WTC11 (cell line): ENCODE measurements around the gene BICD1. TPM values are rescaled to one million over a fixed set of nuclear protein-coding genes. Genes with fewer than 3 reads are reported as not detected.
"Not testable (repeated sequence)": the region's sequence is repeated elsewhere in the genome, so short reads cannot be mapped to it uniquely, and the experiment has no call there.

Experiments
- ATAC-seq: fragments of 200-7000 bp; cut with Tn5 transposase; 2 replicates; pipeline ENCODE4 v1.10.0; 2021; ENCODE audit warnings: mild to moderate bottlenecking, moderate library complexity
- CTCF ChIA-PET: fragments of 300-600 bp; sonication (Branson Sonifier 250); formaldehyde crosslinking; loops from one replicate; lab custom pipeline; 2021; ENCODE audit warnings: antibody characterized with exemption; lab: Charles Lee
- POLR2A ChIA-PET: fragments of 350-600 bp; sonication (Branson Sonifier 250); formaldehyde crosslinking; loops from one replicate; lab custom pipeline; 2021; ENCODE audit warnings: antibody characterized with exemption; lab: Charles Lee
- DNase-seq: peaks from one replicate; pipeline ENCODE4 v3.0.0; 2021; ENCODE audit warnings: low spot score
- H3K27ac Mint-ChIP-seq: 2 replicates; pipeline ENCODE4 v1.8.0; 2021; ENCODE audit warnings: mixed read lengths
- H3K27me3 Mint-ChIP-seq: 2 replicates; pipeline ENCODE4 v1.8.0; 2021; ENCODE audit warnings: low read depth, mild to moderate bottlenecking, moderate library complexity, mixed read lengths
- H3K36me3 Mint-ChIP-seq: 2 replicates; pipeline ENCODE4 v1.8.0; 2021; ENCODE audit warnings: mixed read lengths
- H3K4me1 Mint-ChIP-seq: 2 replicates; pipeline ENCODE4 v1.8.0; 2022; ENCODE audit warnings: mixed read lengths
- H3K4me3 Mint-ChIP-seq: 2 replicates; pipeline ENCODE4 v1.8.0; 2021; ENCODE audit warnings: mild to moderate bottlenecking, moderate library complexity, mixed read lengths
- H3K9me3 Mint-ChIP-seq: 2 replicates; pipeline ENCODE4 v1.8.0; 2021; ENCODE audit warnings: mixed read lengths
- FOXP1 ChIP-seq: sonication (generic); formaldehyde crosslinking; IDR thresholded peaks from 2 replicates; pipeline ENCODE4 v1.8.0; 2022; ENCODE audit warnings: missing genetic modification reagents, mild to moderate bottlenecking, moderate library complexity, borderline replicate concordance
- GRHL2 ChIP-seq: fragments of 250-450 bp; sonication (Bioruptor Pico); IDR thresholded peaks from 2 replicates; pipeline ENCODE4 v1.8.0; 2022; ENCODE audit warnings: mild to moderate bottlenecking, moderate library complexity; ENCODE audit not compliant: insufficient replicate concordance, severe bottlenecking
- NR3C1 ChIP-seq: sonication (generic); formaldehyde crosslinking; conservative IDR thresholded peaks from 2 replicates; pipeline ENCODE4 v1.8.1; 2023; ENCODE audit warnings: low read depth, mild to moderate bottlenecking, missing genetic modification reagents
- TCF7 ChIP-seq: sonication (generic); formaldehyde crosslinking; IDR thresholded peaks from 2 replicates; pipeline ENCODE4 v1.8.0; 2022; ENCODE audit warnings: mild to moderate bottlenecking, low read depth, missing genetic modification reagents, moderate library complexity
- ZNF317 ChIP-seq: sonication (generic); formaldehyde crosslinking; IDR thresholded peaks from 2 replicates; pipeline ENCODE4 v1.8.1; 2023; ENCODE audit warnings: low read depth, mild to moderate bottlenecking, moderate library complexity, missing genetic modification reagents, borderline replicate concordance
- ZNF423 ChIP-seq: fragments of 250-450 bp; sonication (Bioruptor Pico); IDR thresholded peaks from 2 replicates; pipeline ENCODE4 v2.1.2; 2022; ENCODE audit warnings: mild to moderate bottlenecking, moderate library complexity
- total RNA-seq: library from RNA; stranded (reverse); gene quantifications from 3 replicates; pipeline ENCODE4 v1.2.3, GENCODE V29; 2021
- TF ChIP-seq, protein P1 (sequence below): sonication (generic); formaldehyde crosslinking; IDR thresholded peaks from 2 replicates; pipeline ENCODE4 v1.8.1; 2022; ENCODE audit warnings: low read depth, mild to moderate bottlenecking, moderate library complexity, missing genetic modification reagents, borderline replicate concordance
- TF ChIP-seq, protein P2 (sequence below): sonication (generic); formaldehyde crosslinking; IDR thresholded peaks from 2 replicates; pipeline ENCODE4 v1.8.0; 2022; ENCODE audit warnings: mild to moderate bottlenecking, missing genetic modification reagents
- TF ChIP-seq, protein P3 (sequence below): sonication (generic); formaldehyde crosslinking; conservative IDR thresholded peaks from 2 replicates; pipeline ENCODE4 v1.8.1; 2023; ENCODE audit warnings: mild to moderate bottlenecking, low read depth, missing genetic modification reagents, moderate library complexity
- TF ChIP-seq, protein P4 (sequence below): sonication (generic); formaldehyde crosslinking; IDR thresholded peaks from 2 replicates; pipeline ENCODE4 v1.8.1; 2023; ENCODE audit warnings: mild to moderate bottlenecking, missing genetic modification reagents, moderate library complexity
- TF ChIP-seq, protein P5 (sequence below): sonication (generic); formaldehyde crosslinking; IDR thresholded peaks from 2 replicates; pipeline ENCODE4 v1.8.1; 2023; ENCODE audit warnings: mild to moderate bottlenecking, missing genetic modification reagents
- TF ChIP-seq, protein P6 (sequence below): sonication (generic); formaldehyde crosslinking; IDR thresholded peaks from 2 replicates; pipeline ENCODE4 v1.8.1; 2022; ENCODE audit warnings: missing genetic modification reagents, borderline replicate concordance
- TF ChIP-seq, protein P7 (sequence below): fragments of 250-450 bp; sonication (Bioruptor Pico); IDR thresholded peaks from 2 replicates; pipeline ENCODE4 v1.9.0; 2021; ENCODE audit warnings: mild to moderate bottlenecking, borderline replicate concordance

BICD1 gene
- total RNA-seq, 1 experiment from 2014 or later: 69.4 TPM

DNA sequence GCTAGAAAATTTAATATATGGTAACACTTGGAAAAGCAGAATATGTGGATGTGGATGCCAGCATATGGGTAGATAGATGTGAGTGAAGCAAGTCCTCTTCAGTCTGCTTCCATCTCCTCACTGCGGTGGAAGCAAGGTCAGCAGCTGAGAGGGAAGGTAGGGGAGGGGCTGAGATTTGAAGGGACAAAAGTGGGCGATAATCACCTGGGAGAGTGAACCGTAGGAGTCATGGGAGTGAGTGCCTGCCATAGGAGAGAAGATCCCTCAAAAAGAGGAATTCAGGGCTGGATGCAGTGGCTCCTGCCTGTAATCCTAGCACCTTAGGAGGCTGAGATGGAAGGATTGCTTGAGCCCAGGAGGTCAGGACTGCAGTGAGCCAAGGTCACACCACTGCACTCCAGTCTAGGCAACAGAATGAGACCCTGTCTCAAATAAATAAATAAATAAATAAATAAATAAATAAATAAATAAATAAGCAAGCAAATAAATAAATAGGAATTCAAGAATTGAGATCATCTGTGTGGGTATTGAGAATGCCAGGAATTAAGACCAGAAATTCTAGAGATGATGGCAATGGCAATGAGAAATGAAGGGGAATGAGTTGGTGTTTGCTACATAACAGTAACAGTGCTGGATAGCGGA is 123.4 kb downstream of the BICD1 start:
- H3K36me3 Mint-ChIP-seq: peaks cover 10% of the 10 kb centered on the region
- peak; percentile 22; the same call in 1 of the 2 replicates for ATAC-seq
- H3K4me1 Mint-ChIP-seq: peaks cover 3% of the 10 kb centered on the region
- CTCF ChIA-PET: no interaction called here
- H3K9me3 Mint-ChIP-seq: no peaks in the 10 kb centered on the region
- DNase-seq: no peak
- TF ChIP-seq ZNF423 (CRISPR knock-in tag) (no peak), ZNF317 (CRISPR knock-in tag) (0 out of 2 replicates have a peak, but pooled peaks have one; percentile 44)
- TF ChIP-seq, protein P1, sequence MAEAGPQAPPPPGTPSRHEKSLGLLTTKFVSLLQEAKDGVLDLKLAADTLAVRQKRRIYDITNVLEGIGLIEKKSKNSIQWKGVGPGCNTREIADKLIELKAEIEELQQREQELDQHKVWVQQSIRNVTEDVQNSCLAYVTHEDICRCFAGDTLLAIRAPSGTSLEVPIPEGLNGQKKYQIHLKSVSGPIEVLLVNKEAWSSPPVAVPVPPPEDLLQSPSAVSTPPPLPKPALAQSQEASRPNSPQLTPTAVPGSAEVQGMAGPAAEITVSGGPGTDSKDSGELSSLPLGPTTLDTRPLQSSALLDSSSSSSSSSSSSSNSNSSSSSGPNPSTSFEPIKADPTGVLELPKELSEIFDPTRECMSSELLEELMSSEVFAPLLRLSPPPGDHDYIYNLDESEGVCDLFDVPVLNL (CRISPR knock-in tag): no peak
- POLR2A ChIA-PET: no interaction called here
- H3K4me3 Mint-ChIP-seq: no peak overlapping the region
- H3K27ac Mint-ChIP-seq: no peak overlapping the region
- no peaks in the 10 kb centered on the region for H3K27me3 Mint-ChIP-seq

DNA sequence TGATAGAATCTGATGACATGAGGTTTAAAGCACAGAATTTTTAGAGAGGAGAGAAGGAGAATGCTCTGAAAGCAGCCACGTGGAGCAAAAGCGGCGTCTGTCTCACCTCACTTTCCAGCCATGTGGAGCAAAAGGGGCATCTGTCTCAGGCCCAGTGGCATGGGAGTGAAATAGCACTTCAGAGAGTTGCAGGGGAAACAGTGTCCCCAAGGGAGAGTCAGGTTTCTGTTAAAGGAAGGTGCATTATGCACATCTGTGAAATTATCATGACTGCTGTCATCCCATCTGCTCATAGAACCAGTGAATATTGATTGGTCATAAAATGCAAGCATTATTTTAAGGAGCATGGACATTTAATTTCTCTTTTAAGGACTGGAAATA is 124.0 kb downstream of the BICD1 start:
- Mint-ChIP-seq H3K27me3 (no peaks in the 10 kb centered on the region), H3K4me1 (peaks cover 3% of the 10 kb centered on the region), H3K36me3 (peaks cover 11% of the 10 kb centered on the region), H3K4me3 (no peak overlapping the region), H3K27ac (no peak overlapping the region), H3K9me3 (no peaks in the 10 kb centered on the region)
- ATAC-seq (no peak), DNase-seq (no peak)
- ChIA-PET CTCF (no interaction called here), POLR2A (no interaction called here)
- TF ChIP-seq, protein P2, sequence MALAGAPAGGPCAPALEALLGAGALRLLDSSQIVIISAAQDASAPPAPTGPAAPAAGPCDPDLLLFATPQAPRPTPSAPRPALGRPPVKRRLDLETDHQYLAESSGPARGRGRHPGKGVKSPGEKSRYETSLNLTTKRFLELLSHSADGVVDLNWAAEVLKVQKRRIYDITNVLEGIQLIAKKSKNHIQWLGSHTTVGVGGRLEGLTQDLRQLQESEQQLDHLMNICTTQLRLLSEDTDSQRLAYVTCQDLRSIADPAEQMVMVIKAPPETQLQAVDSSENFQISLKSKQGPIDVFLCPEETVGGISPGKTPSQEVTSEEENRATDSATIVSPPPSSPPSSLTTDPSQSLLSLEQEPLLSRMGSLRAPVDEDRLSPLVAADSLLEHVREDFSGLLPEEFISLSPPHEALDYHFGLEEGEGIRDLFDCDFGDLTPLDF (CRISPR knock-in tag): no peak
- TF ChIP-seq, protein P3, sequence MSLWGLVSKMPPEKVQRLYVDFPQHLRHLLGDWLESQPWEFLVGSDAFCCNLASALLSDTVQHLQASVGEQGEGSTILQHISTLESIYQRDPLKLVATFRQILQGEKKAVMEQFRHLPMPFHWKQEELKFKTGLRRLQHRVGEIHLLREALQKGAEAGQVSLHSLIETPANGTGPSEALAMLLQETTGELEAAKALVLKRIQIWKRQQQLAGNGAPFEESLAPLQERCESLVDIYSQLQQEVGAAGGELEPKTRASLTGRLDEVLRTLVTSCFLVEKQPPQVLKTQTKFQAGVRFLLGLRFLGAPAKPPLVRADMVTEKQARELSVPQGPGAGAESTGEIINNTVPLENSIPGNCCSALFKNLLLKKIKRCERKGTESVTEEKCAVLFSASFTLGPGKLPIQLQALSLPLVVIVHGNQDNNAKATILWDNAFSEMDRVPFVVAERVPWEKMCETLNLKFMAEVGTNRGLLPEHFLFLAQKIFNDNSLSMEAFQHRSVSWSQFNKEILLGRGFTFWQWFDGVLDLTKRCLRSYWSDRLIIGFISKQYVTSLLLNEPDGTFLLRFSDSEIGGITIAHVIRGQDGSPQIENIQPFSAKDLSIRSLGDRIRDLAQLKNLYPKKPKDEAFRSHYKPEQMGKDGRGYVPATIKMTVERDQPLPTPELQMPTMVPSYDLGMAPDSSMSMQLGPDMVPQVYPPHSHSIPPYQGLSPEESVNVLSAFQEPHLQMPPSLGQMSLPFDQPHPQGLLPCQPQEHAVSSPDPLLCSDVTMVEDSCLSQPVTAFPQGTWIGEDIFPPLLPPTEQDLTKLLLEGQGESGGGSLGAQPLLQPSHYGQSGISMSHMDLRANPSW (CRISPR knock-in tag): no peak
- TF ChIP-seq NR3C1 (CRISPR knock-in tag) (no peak), TCF7 (CRISPR knock-in tag) (no peak), ZNF423 (CRISPR knock-in tag) (no peak), FOXP1 (CRISPR knock-in tag) (no peak)
- TF ChIP-seq, protein P4, sequence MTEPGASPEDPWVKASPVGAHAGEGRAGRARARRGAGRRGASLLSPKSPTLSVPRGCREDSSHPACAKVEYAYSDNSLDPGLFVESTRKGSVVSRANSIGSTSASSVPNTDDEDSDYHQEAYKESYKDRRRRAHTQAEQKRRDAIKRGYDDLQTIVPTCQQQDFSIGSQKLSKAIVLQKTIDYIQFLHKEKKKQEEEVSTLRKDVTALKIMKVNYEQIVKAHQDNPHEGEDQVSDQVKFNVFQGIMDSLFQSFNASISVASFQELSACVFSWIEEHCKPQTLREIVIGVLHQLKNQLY (CRISPR knock-in tag): no peak

DNA sequence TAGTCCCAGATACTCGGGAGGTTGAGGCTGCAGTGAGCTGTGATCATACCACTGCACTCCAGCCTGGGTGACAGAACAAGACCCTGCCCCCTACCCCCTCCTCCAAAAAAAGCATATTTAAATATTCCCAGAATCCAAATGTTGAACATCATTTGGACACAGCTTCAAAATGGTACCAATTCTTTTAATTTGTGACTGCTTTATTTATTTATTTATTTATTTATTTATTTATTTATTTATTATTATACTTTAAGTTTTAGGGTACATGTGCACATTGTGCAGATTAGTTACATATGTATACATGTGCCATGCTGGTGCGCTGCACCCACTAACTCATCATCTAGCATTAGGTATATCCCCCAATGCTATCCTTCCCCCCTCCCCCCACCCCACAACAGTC is 124.7 kb downstream of the BICD1 start:
- H3K4me3 Mint-ChIP-seq, DNase-seq, H3K27me3 Mint-ChIP-seq, POLR2A ChIA-PET, H3K27ac Mint-ChIP-seq, H3K9me3 Mint-ChIP-seq, CTCF ChIA-PET, ATAC-seq, H3K4me1 Mint-ChIP-seq: not testable (repeated sequence)
- peaks cover 12% of the 10 kb centered on the region for H3K36me3 Mint-ChIP-seq

DNA sequence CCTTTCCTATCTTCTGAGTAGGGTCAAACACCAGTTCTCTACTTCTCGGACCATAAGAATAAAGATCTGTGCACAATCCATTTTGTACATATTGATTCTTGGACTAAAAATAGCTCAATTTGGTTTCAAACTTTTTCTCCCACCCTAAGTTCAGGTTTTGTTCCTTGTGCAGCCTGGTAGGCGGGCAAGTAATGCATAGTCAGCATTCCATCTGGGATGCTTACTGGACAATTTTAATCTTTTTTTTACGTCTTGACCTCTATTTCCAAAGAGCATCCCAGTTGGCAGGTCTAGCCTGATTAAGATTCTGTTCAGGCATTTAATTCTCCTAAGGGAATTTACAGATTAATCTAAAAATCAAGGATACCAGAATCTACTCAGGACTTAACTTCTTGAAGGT is 126.9 kb downstream of the BICD1 start:
- peaks cover 25% of the 10 kb centered on the region for H3K36me3 Mint-ChIP-seq
- H3K4me3 Mint-ChIP-seq: no peak overlapping the region
- H3K27me3 Mint-ChIP-seq: no peaks in the 10 kb centered on the region
- ChIA-PET CTCF (no interaction called here), POLR2A (no interaction called here)
- peaks cover 3% of the 10 kb centered on the region for H3K4me1 Mint-ChIP-seq
- TF ChIP-seq, protein P5, sequence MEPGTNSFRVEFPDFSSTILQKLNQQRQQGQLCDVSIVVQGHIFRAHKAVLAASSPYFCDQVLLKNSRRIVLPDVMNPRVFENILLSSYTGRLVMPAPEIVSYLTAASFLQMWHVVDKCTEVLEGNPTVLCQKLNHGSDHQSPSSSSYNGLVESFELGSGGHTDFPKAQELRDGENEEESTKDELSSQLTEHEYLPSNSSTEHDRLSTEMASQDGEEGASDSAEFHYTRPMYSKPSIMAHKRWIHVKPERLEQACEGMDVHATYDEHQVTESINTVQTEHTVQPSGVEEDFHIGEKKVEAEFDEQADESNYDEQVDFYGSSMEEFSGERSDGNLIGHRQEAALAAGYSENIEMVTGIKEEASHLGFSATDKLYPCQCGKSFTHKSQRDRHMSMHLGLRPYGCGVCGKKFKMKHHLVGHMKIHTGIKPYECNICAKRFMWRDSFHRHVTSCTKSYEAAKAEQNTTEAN (CRISPR knock-in tag): no peak
- no peak for TF ChIP-seq GRHL2
- TF ChIP-seq, protein P6, sequence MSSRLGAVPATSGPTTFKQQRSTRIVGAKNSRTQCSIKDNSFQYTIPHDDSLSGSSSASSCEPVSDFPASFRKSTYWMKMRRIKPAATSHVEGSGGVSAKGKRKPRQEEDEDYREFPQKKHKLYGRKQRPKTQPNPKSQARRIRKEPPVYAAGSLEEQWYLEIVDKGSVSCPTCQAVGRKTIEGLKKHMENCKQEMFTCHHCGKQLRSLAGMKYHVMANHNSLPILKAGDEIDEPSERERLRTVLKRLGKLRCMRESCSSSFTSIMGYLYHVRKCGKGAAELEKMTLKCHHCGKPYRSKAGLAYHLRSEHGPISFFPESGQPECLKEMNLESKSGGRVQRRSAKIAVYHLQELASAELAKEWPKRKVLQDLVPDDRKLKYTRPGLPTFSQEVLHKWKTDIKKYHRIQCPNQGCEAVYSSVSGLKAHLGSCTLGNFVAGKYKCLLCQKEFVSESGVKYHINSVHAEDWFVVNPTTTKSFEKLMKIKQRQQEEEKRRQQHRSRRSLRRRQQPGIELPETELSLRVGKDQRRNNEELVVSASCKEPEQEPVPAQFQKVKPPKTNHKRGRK (CRISPR knock-in tag): no peak
- TF ChIP-seq, protein P7, sequence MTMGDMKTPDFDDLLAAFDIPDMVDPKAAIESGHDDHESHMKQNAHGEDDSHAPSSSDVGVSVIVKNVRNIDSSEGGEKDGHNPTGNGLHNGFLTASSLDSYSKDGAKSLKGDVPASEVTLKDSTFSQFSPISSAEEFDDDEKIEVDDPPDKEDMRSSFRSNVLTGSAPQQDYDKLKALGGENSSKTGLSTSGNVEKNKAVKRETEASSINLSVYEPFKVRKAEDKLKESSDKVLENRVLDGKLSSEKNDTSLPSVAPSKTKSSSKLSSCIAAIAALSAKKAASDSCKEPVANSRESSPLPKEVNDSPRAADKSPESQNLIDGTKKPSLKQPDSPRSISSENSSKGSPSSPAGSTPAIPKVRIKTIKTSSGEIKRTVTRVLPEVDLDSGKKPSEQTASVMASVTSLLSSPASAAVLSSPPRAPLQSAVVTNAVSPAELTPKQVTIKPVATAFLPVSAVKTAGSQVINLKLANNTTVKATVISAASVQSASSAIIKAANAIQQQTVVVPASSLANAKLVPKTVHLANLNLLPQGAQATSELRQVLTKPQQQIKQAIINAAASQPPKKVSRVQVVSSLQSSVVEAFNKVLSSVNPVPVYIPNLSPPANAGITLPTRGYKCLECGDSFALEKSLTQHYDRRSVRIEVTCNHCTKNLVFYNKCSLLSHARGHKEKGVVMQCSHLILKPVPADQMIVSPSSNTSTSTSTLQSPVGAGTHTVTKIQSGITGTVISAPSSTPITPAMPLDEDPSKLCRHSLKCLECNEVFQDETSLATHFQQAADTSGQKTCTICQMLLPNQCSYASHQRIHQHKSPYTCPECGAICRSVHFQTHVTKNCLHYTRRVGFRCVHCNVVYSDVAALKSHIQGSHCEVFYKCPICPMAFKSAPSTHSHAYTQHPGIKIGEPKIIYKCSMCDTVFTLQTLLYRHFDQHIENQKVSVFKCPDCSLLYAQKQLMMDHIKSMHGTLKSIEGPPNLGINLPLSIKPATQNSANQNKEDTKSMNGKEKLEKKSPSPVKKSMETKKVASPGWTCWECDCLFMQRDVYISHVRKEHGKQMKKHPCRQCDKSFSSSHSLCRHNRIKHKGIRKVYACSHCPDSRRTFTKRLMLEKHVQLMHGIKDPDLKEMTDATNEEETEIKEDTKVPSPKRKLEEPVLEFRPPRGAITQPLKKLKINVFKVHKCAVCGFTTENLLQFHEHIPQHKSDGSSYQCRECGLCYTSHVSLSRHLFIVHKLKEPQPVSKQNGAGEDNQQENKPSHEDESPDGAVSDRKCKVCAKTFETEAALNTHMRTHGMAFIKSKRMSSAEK (CRISPR knock-in tag): no peak
- peaks cover 19% of the 10 kb centered on the region for H3K9me3 Mint-ChIP-seq
- ATAC-seq (no peak), DNase-seq (no peak)
- H3K27ac Mint-ChIP-seq: peak overlapping the region; percentile 61; the same call in 1 of the 2 replicates
